GM12891 (cell line): ENCODE results near the gene NDUFB4.

Experiments
- PAX5 ChIP-seq: IDR thresholded peaks from 2 replicates; pipeline ENCODE4 v1.6.1; 2011; ENCODE audit warnings: low read length, moderate library complexity, mild to moderate bottlenecking; ENCODE audit not compliant: insufficient read depth, severe bottlenecking
- POLR2A ChIP-seq: IDR thresholded peaks from 2 replicates; pipeline ENCODE4 v1.6.1; 2011; ENCODE audit warnings: low read depth, low read length, control low read depth
- POLR2AphosphoS5 ChIP-seq: IDR thresholded peaks from 2 replicates; pipeline ENCODE4 v1.6.1; 2011; ENCODE audit warnings: low read depth, low read length, control low read depth
- TAF1 ChIP-seq: IDR thresholded peaks from 2 replicates; pipeline ENCODE4 v1.6.1; 2011; ENCODE audit warnings: low read depth, low read length, control low read depth

GRCh38 chr3:120568598-120568997 is 27.5 kb upstream of the NDUFB4 start:
- no peak for TF ChIP-seq POLR2AphosphoS5
- TF ChIP-seq PAX5 = no peak
- no peak for TF ChIP-seq TAF1
- no peak for TF ChIP-seq POLR2A
